ENCODE measurements around the gene RUVBL1. TPM values are rescaled to one million over a fixed set of nuclear protein-coding genes. Genes with fewer than 3 reads are reported as not detected.
A peak's percentile ranks its signal among the peaks of the same experiment; 100 is the strongest.

Gene RUVBL1
- total RNA-seq, 1 donor, result 50.6 TPM

DNA sequence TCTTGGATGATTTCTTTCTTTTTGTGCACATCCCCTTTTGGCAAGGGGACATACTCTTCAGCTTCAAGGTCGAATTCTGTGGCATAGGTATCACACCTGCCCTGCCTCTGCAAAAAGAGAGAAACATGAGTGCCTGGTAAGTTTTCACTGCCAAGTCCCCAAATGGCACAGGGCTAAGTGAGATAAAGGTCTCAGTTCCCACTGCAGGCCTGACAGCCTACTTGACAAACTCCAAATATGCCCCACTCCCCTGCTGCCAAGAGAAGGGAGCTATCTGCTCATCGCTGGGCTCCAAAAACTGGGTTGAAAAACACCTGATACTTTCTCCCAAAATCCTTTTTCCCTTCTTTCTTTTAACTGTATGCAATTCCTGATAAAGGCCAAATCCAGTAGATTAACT is 23.0 kb downstream of the RUVBL1 start:
- no peak overlapping the region for H3K4me3 ChIP-seq (ENCODE audit: low read depth, low read length)
- TF ChIP-seq, protein P1, sequence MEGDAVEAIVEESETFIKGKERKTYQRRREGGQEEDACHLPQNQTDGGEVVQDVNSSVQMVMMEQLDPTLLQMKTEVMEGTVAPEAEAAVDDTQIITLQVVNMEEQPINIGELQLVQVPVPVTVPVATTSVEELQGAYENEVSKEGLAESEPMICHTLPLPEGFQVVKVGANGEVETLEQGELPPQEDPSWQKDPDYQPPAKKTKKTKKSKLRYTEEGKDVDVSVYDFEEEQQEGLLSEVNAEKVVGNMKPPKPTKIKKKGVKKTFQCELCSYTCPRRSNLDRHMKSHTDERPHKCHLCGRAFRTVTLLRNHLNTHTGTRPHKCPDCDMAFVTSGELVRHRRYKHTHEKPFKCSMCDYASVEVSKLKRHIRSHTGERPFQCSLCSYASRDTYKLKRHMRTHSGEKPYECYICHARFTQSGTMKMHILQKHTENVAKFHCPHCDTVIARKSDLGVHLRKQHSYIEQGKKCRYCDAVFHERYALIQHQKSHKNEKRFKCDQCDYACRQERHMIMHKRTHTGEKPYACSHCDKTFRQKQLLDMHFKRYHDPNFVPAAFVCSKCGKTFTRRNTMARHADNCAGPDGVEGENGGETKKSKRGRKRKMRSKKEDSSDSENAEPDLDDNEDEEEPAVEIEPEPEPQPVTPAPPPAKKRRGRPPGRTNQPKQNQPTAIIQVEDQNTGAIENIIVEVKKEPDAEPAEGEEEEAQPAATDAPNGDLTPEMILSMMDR (IDR thresholded peaks at IDR 0.05; ENCODE audit: insufficient read depth, low read length), result no peak
- no peak for DNase-seq (ENCODE audit: low read depth)

- H3K4me3 ChIP-seq (ENCODE audit: low read depth, low read length), result no peak overlapping the region
- DNase-seq (ENCODE audit: low read depth), result no peak
- TF ChIP-seq, protein P1 (IDR thresholded peaks at IDR 0.05; ENCODE audit: insufficient read depth, low read length), result no peak
These were observed 23.5 kb downstream of the RUVBL1 start for GRCh38 chr3:128100161-128100560.

DNA sequence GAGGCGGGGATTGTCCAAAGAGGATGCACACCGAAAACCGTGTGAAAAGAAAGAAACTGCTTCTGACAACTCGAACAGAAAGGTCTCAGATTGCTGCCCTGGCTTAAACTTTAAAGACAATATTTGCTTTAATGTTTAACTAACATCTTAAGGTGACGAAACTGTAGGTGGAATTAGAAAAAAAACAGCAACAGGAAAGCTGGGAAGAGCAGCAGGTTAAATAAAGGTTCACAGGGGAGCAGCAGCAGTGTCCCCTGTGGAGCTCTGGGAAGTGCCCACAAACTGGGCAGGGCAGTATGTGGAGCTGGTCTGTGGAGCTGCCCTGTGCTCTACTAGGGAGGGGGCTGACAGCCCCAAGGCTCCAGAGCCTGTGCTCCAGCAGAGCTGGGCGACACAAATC is 25.4 kb downstream of the RUVBL1 start:
- TF ChIP-seq, protein P1 (IDR thresholded peaks at IDR 0.05; ENCODE audit: insufficient read depth, low read length), result no peak
- H3K4me3 ChIP-seq (ENCODE audit: low read depth, low read length), result no peak overlapping the region
- no peak for DNase-seq (ENCODE audit: low read depth)

DNA sequence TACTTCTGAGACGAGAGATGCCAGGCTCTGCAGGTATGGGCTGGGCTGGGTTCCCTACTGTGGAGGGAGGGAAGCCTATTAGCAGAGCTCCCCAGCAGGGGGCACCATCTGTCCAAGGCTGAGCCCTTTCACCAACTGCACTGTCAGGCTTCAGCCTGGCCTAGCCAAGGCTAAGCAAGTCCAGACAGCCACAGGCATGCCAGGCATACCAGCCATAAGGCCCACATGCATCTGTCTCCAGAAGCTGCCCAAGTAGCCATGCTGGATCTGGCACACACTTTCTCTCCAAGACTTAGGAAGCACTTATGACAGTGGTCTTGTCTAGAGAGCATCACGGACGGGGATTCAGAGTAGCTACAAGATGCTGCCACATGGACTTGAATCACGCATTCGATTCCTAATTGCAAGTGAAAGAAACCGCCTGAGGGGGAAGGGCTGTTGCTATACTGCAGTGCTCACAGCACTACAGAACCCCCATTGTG is 28.3 kb downstream of the RUVBL1 start:
- peak; percentile 88 for DNase-seq (ENCODE audit: low read depth)
- no peak overlapping the region for H3K4me3 ChIP-seq (ENCODE audit: low read depth, low read length)
- TF ChIP-seq, protein P1 (IDR thresholded peaks at IDR 0.05; ENCODE audit: insufficient read depth, low read length), result peak; percentile 93

- TF ChIP-seq, protein P1 (IDR thresholded peaks at IDR 0.05; ENCODE audit: insufficient read depth, low read length), result no peak
- no peak for DNase-seq (ENCODE audit: low read depth)
- no peak overlapping the region for H3K4me3 ChIP-seq (ENCODE audit: low read depth, low read length)
These were observed 29.1 kb downstream of the RUVBL1 start for GRCh38 chr3:128094295-128095151.

- no peak for DNase-seq (ENCODE audit: low read depth)
- TF ChIP-seq, protein P1 (IDR thresholded peaks at IDR 0.05; ENCODE audit: insufficient read depth, low read length), result no peak
- no peak overlapping the region for H3K4me3 ChIP-seq (ENCODE audit: low read depth, low read length)
These were observed 32.0 kb downstream of the RUVBL1 start for GRCh38 chr3:128091586-128091985.

Measured in fibroblast of the aortic adventitia (primary cell).